Smooth muscle cell (in vitro differentiated cells): ENCODE measurements around the gene NPAS3. TPM values are rescaled to one million over a fixed set of nuclear protein-coding genes. Genes with fewer than 3 reads are reported as not detected.

ENCODE experiments used
- DNase-seq: peaks from one replicate; lab custom pipeline; 2025; ENCODE audit not compliant: unreplicated experiment; lab: John Stamatoyannopoulos, UW
- H2AFZ ChIP-seq: fragments of 200-600 bp; sonication (generic); 2 replicates; pipeline ENCODE4 v1.6.0; 2016; ENCODE audit warnings: antibody characterized with exemption, low read depth, mild to moderate bottlenecking
- H3F3A ChIP-seq: fragments of 200-600 bp; sonication (generic); 2 replicates; pipeline ENCODE4 v1.6.0; 2017; ENCODE audit warnings: antibody characterized with exemption, low read depth
- H3K27ac ChIP-seq: fragments of 200-600 bp; sonication (generic); 2 replicates; pipeline ENCODE4 v1.5.1; 2016; ENCODE audit warnings: low read depth, mild to moderate bottlenecking
- H3K27me3 ChIP-seq: fragments of 200-600 bp; sonication (generic); 2 replicates; pipeline ENCODE4 v1.6.1; 2016; ENCODE audit warnings: low read depth, mild to moderate bottlenecking
- H3K36me3 ChIP-seq: fragments of 200-600 bp; sonication (generic); 2 replicates; pipeline ENCODE4 v1.5.1; 2016; ENCODE audit warnings: low read depth
- H3K4me1 ChIP-seq: fragments of 200-600 bp; sonication (generic); 2 replicates; pipeline ENCODE4 v1.5.1; 2016; ENCODE audit warnings: low read depth
- H3K4me2 ChIP-seq: fragments of 200-600 bp; sonication (generic); 2 replicates; pipeline ENCODE4 v1.6.0; 2016; ENCODE audit warnings: mild to moderate bottlenecking
- H3K4me3 ChIP-seq: fragments of 200-600 bp; sonication (generic); 2 replicates; pipeline ENCODE4 v1.5.1; 2016; ENCODE audit warnings: mild to moderate bottlenecking
- H3K79me2 ChIP-seq: fragments of 200-600 bp; sonication (generic); 2 replicates; pipeline ENCODE4 v1.6.0; 2016; ENCODE audit warnings: low read depth, mild to moderate bottlenecking
- H3K9ac ChIP-seq: fragments of 200-600 bp; sonication (generic); 2 replicates; pipeline ENCODE4 v1.6.0; 2016; ENCODE audit warnings: low read depth
- H3K9me3 ChIP-seq: fragments of 200-600 bp; sonication (generic); replicated peaks from 2 replicates; pipeline ENCODE4 v1.5.1; 2016; ENCODE audit warnings: low read depth
- H4K20me1 ChIP-seq: fragments of 200-600 bp; sonication (generic); 2 replicates; pipeline ENCODE4 v1.6.0; 2016; ENCODE audit warnings: low read depth
- WGBS: methylation state at CpG from one replicate; pipeline ENCODE4 v1.1.7; 2016; ENCODE audit warnings: low lambda C conversion rate; 5-methylcytosine and 5-hydroxymethylcytosine counted together
- polyA plus RNA-seq: library from polyadenylated mRNA; unstranded; fragments of >200 nt; fragmentation: Nextera tagmentation; extraction: Ambion mirVana; gene quantifications from 2 replicates; pipeline ENCODE4 v1.2.1, GENCODE V29; 2016
- total RNA-seq: library from RNA; depleted of rRNA; stranded (reverse); fragments of >200 nt; gene quantifications from 2 replicates; pipeline ENCODE4 v1.2.3, GENCODE V29; 2014
- TF ChIP-seq, protein P1 (sequence below): fragments of 200-600 bp; sonication (generic); IDR thresholded peaks from 2 replicates; pipeline ENCODE4 v1.5.1; 2017; ENCODE audit warnings: borderline replicate concordance, mild to moderate bottlenecking, antibody characterized with exemption; ENCODE audit not compliant: insufficient read depth, poor library complexity, severe bottlenecking

NPAS3 gene
- total and polyA plus RNA-seq, 2 experiments from 2014 or later, result 0.79 to 2.0 TPM

DNA sequence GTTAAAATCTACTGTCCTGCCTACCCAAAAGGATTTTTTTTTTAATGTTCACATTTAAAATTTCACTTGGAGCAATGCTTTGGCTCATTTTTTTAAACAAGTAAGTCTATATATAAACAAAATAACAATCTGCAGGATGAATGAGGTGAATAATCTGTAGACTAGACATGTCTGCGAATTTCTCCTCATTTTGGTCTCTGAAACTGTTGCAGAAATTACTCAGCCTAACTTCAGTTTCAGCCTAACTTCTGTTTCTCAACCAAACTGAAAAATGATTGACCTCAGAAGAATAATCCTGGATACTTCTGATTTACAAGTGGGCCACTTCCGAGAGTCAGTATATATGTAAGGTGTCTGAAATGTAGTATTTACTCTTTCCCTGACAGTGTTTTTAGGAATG lies 39.8 kb upstream of the NPAS3 start:
- Histone ChIP-seq H3K79me2 (no peaks in the 10 kb centered on the region), H3K27ac (no peak overlapping the region), H4K20me1 (no peaks in the 10 kb centered on the region), H3K4me2 (no peak overlapping the region), H3K4me1 (no peaks in the 10 kb centered on the region), H3K9ac (no peak overlapping the region), H3K4me3 (no peak overlapping the region), H3F3A (no peaks in the 10 kb centered on the region), H3K9me3 (no peaks in the 10 kb centered on the region), H3K27me3 (no peaks in the 10 kb centered on the region), H2AFZ (no peak overlapping the region), H3K36me3 (no peaks in the 10 kb centered on the region)
- no peak for DNase-seq
- 91% methylated on average over 2 of the region's 2 CpGs for WGBS
- TF ChIP-seq, protein P1, sequence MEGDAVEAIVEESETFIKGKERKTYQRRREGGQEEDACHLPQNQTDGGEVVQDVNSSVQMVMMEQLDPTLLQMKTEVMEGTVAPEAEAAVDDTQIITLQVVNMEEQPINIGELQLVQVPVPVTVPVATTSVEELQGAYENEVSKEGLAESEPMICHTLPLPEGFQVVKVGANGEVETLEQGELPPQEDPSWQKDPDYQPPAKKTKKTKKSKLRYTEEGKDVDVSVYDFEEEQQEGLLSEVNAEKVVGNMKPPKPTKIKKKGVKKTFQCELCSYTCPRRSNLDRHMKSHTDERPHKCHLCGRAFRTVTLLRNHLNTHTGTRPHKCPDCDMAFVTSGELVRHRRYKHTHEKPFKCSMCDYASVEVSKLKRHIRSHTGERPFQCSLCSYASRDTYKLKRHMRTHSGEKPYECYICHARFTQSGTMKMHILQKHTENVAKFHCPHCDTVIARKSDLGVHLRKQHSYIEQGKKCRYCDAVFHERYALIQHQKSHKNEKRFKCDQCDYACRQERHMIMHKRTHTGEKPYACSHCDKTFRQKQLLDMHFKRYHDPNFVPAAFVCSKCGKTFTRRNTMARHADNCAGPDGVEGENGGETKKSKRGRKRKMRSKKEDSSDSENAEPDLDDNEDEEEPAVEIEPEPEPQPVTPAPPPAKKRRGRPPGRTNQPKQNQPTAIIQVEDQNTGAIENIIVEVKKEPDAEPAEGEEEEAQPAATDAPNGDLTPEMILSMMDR, result no peak

DNA sequence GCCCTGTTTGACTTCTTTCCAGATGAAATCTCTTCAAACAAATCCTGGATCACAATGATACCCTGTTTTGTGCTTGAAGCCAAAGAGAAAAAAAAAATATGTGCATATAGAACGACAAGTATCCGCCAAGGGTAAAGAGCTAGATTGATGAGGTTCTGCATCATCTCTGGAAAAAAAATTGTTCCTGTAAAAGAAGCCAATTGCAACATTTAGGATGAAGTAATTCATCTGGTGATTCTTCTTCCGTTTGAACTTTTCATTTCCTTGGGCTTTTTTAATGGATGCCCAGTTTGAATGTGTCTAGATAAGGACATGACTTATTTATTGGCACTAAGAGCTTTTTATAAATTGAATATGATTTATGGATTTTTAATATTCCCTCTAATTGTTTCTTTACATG lies 38.1 kb upstream of the NPAS3 start:
- no peak overlapping the region for H3K9ac ChIP-seq
- no peaks in the 10 kb centered on the region for H3K9me3 ChIP-seq
- H3K27me3 ChIP-seq, result no peaks in the 10 kb centered on the region
- H3K4me3 ChIP-seq, result no peak overlapping the region
- 91% methylated on average over 3 of the region's 3 CpGs for WGBS
- H2AFZ ChIP-seq, result no peak overlapping the region
- no peaks in the 10 kb centered on the region for H3F3A ChIP-seq
- no peaks in the 10 kb centered on the region for H3K79me2 ChIP-seq
- no peaks in the 10 kb centered on the region for H3K36me3 ChIP-seq
- H3K4me1 ChIP-seq, result no peaks in the 10 kb centered on the region
- TF ChIP-seq, protein P1, result no peak
- no peak overlapping the region for H3K4me2 ChIP-seq
- no peak overlapping the region for H3K27ac ChIP-seq
- no peak for DNase-seq
- no peaks in the 10 kb centered on the region for H4K20me1 ChIP-seq

DNA sequence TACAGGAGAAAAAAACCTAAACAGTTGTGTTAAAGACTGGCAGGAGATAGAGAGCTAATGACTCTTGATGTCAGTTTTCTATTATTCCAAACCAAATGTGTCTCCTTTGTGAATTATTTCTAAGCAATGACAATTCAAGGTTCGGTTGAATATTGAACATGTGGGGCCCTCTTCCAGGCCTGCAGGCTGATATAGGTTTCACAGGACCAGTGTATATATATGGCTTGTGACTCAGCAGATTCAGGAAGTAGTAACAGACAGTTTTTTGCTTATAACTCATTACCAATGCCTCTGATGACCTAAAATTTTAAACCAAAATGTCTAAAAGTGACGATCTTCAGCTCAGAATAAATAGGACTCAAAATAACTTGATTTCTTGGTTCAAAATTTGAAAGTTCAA lies 33.7 kb upstream of the NPAS3 start:
- H2AFZ ChIP-seq, result no peak overlapping the region
- H3K79me2 ChIP-seq, result no peaks in the 10 kb centered on the region
- H3K4me1 ChIP-seq, result no peaks in the 10 kb centered on the region
- no peak overlapping the region for H3K9ac ChIP-seq
- no peak for DNase-seq
- WGBS, result 86% methylated on average over 2 of the region's 2 CpGs
- no peak overlapping the region for H3K4me3 ChIP-seq
- TF ChIP-seq, protein P1, result no peak
- no peaks in the 10 kb centered on the region for H3K9me3 ChIP-seq
- no peaks in the 10 kb centered on the region for H3K36me3 ChIP-seq
- H4K20me1 ChIP-seq, result no peaks in the 10 kb centered on the region
- no peak overlapping the region for H3K4me2 ChIP-seq
- H3F3A ChIP-seq, result no peaks in the 10 kb centered on the region
- no peak overlapping the region for H3K27ac ChIP-seq
- H3K27me3 ChIP-seq, result no peaks in the 10 kb centered on the region

DNA sequence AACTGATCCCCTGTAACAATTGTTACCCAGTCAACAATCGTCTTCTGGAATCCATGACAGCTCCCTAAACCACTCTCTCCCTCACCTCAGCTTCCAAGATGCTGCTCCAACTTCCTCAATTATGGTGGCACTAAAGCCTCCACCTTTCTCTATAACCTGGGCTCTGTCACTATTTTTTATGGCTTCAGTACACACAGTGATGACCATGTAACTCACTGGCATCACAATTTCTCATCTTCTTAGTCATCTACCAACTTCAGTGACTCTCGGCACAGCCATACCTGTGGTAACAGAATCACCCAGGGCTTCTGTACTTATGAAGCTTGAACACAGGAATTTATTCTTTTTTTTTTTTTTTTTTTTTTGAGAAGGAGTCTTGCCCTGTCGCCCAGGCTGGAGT lies 32.0 kb upstream of the NPAS3 start:
- Histone ChIP-seq H3K27ac (no peak overlapping the region), H3F3A (no peaks in the 10 kb centered on the region), H3K36me3 (no peaks in the 10 kb centered on the region), H3K79me2 (no peaks in the 10 kb centered on the region), H3K4me1 (no peaks in the 10 kb centered on the region), H4K20me1 (no peaks in the 10 kb centered on the region), H3K4me3 (no peak overlapping the region), H2AFZ (no peak overlapping the region), H3K9me3 (no peaks in the 10 kb centered on the region), H3K4me2 (no peak overlapping the region), H3K9ac (no peak overlapping the region), H3K27me3 (no peaks in the 10 kb centered on the region)
- DNase-seq, result no peak
- WGBS, result 89% methylated on average over 3 of the region's 3 CpGs
- TF ChIP-seq, protein P1, result no peak
